Measurements from ENCODE around the gene MTA1.

The MTA1 gene

GRCh38 chr14:105378873-105379685 is 40.5 kb upstream of the MTA1 start:
- no peak for TF ChIP-seq CTCF (IDR thresholded peaks at IDR 0.05; ENCODE audit: low read depth, low read length, missing control alignments)
- DNase-seq (ENCODE audit: low read depth): no peak

GRCh38 chr14:105379946-105380345 is 39.7 kb upstream of the MTA1 start:
- no peak for DNase-seq (ENCODE audit: low read depth)
- no peak overlapping the region for H3K4me3 ChIP-seq (ENCODE audit: low read depth, low read length)

More at GRCh38 chr14:105378873-105379685, 40.5 kb upstream of the MTA1 start:
- no peak overlapping the region for H3K4me3 ChIP-seq (ENCODE audit: low read depth, low read length)

GRCh38 chr14:105380756-105381155 is 38.9 kb upstream of the MTA1 start:
- DNase-seq (ENCODE audit: low read depth): no peak
- H3K4me3 ChIP-seq (ENCODE audit: low read depth, low read length): no peak overlapping the region
- TF ChIP-seq CTCF (IDR thresholded peaks at IDR 0.05; ENCODE audit: low read depth, low read length, missing control alignments): no peak

More at GRCh38 chr14:105379946-105380345, 39.7 kb upstream of the MTA1 start:
- no peak for TF ChIP-seq CTCF (IDR thresholded peaks at IDR 0.05; ENCODE audit: low read depth, low read length, missing control alignments)

GRCh38 chr14:105381446-105382342 is 37.9 kb upstream of the MTA1 start:
- no peak overlapping the region for H3K4me3 ChIP-seq (ENCODE audit: low read depth, low read length)
- no peak for DNase-seq (ENCODE audit: low read depth)
- no peak for TF ChIP-seq CTCF (IDR thresholded peaks at IDR 0.05; ENCODE audit: low read depth, low read length, missing control alignments)

- no peak for DNase-seq (ENCODE audit: low read depth)
- no peak overlapping the region for H3K4me3 ChIP-seq (ENCODE audit: low read depth, low read length)
- no peak for TF ChIP-seq CTCF (IDR thresholded peaks at IDR 0.05; ENCODE audit: low read depth, low read length, missing control alignments)
Measured at GRCh38 chr14:105382343-105383082, 37.1 kb upstream of the MTA1 start.

- TF ChIP-seq CTCF (IDR thresholded peaks at IDR 0.05; ENCODE audit: low read depth, low read length, missing control alignments): no peak
- no peak for DNase-seq (ENCODE audit: low read depth)
- no peak overlapping the region for H3K4me3 ChIP-seq (ENCODE audit: low read depth, low read length)
Measured at GRCh38 chr14:105383083-105383730, 36.4 kb upstream of the MTA1 start.
